Left renal cortex interstitium (tissue), 4 donors: Measurements from ENCODE around the gene SQOR. TPM values are rescaled to one million over a fixed set of nuclear protein-coding genes. Genes with fewer than 3 reads are reported as not detected.

ENCODE experiments used
- DNase-seq, 4 donors: peaks; one replicate each; pipeline ENCODE4 v3.0.0-alpha.2; 2013; ENCODE audit warnings: low read depth in 4 of 4, low spot score in 2 of 4, missing footprints in 1 of 4
- polyA plus RNA-seq, 4 donors: library from polyadenylated mRNA; unstranded; fragments of 120-200 nt; gene quantifications; one replicate each; pipeline ENCODE4 v1.2.1, GENCODE V29; 2013; ENCODE audit not compliant: insufficient read length in 4 of 4

The SQOR gene
- polyA plus RNA-seq, 4 donors, result 21.4 to 25.6 (median 23.9) TPM

DNA sequence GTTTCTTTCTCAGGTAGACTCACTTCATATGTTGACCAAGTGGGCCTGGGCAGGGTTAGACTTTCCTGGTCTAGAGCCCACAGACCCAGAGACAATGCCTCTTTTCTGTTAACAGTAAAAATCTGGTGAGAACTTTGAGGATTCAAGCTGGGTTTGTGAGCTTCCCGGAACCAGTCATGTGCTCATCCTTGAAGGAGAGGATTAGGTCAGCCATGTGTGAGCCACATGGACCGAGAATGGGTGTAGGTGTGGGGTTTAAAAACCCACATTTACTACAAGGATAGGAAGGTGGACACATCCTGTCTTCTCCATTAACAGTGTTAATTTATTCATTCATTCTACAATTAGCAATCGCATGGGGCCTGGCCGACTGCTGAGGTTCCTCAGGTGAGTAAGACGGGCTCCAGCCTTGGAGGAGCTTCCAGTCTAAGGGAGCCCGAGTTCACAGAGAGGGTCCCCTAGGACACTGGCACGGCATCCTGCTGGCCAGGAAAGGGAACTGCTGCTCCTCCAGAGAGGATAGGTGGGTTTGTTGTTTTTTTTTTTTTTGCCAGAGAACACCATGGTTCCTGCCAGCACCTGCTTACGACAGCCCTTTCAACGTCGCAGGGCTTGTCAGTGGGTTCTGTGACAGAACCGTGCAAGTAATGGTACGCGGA is 69.0 kb downstream of the SQOR start:
- no peak for DNase-seq

DNA sequence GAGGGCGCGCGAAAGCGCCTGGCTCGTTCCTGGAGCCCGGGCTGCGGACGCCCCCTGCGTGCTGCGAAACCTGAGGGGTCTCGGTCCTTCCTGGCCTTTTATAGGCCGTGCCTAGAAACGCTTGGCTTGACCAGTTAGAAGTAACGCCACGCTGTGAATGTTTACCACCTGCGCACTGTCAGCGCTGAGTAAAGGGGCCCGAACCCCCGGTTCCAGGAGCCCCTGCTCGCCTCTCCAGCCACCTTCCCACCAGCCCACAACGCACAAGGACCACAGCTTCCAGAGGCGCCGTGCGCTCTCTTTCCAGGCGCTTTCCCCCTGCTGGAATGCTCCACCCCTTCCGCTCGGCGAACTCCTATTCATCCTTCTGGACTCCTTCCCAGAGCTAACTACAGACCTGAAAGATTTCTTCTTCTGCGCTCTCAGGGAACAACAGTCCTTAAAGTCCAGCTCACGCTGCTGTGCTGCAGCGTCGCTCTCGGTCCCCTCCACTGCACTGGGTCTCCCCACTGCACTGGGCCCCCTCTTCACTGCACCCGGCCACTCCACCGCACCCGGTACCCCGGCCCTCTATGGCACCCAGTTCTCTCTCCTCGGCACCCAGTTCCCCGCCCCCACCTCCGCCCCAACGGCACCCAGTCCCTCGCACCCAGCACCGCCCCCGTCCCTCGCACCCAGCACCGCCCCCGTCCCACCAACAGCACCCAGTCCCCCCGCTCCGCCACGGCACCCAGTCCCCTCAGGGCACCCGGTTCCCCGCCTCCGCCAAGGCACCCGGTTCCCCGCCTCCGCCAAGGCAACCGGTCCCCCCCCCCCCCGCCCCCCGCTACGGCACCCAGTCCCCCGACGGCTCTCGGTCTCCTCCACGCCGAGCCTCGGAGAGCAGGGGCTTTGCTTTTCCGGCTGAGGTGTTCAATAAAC is 69.8 kb downstream of the SQOR start:
- DNase-seq, result no peak

DNA sequence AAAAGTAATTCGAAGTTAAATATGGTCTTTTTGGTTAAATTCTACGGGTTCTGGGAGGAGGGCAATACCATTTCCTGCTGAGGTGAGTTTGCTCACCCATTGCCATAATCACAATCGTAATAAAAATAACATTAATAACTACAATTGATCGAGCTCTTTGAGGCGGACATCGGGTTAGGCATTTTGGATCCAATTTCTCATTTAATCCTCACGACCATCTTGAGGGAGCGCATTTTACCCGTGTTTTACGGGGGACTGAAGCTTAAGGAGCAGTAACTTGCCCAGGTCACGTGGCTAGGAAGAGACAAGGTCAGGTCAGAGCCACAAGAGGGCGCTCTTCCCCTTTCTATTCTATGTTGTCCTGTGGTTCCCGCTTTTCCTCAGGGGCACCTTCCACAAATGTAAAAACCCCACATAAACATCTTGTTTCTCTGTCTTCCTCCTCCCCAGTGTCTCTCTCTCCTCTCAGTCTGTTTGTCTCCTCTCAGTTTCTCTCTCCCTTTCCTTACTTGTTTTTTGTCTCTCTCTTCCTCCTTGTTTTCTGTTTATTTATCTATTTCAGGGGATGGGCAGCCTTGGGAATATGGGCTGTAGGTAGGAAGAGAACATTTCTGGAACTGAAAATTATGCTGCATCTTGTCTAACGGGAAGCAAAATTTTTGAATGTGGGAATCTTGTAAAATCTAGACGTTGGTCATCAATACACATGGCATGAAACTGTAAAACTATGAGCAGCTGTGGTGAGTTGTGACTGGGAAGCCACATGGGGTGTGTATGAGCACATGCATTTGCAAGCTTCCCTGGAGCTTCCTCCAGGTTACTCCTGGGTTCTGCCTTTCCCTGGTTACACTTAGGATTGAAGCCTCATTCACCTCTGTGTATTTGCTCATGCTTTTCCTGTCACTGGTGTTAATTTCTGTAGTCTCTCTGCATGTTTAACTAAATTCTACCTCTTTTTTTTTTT is 71.0 kb downstream of the SQOR start:
- peak; percentile 73 to 88 (median 82) for DNase-seq

DNA sequence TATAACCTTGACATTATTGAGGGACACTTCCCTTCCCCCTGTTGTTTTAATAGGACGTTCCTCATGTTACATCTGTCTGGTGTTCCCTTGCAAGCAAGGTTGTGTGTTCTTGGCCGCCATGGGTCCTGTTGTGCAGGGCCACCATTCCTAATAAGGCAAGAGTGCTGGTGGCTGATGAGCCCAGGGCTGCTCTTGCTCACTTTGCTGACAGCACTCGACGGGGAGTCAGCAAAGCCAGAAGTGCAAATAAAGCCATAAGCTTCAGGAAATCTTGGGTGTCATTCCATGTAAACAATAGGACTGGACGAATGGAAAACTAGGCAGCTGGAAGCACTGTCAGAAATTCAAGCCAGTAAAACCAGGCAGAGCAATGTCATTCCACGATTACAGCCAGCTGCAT is 75.8 kb downstream of the SQOR start:
- no peak for DNase-seq

DNA sequence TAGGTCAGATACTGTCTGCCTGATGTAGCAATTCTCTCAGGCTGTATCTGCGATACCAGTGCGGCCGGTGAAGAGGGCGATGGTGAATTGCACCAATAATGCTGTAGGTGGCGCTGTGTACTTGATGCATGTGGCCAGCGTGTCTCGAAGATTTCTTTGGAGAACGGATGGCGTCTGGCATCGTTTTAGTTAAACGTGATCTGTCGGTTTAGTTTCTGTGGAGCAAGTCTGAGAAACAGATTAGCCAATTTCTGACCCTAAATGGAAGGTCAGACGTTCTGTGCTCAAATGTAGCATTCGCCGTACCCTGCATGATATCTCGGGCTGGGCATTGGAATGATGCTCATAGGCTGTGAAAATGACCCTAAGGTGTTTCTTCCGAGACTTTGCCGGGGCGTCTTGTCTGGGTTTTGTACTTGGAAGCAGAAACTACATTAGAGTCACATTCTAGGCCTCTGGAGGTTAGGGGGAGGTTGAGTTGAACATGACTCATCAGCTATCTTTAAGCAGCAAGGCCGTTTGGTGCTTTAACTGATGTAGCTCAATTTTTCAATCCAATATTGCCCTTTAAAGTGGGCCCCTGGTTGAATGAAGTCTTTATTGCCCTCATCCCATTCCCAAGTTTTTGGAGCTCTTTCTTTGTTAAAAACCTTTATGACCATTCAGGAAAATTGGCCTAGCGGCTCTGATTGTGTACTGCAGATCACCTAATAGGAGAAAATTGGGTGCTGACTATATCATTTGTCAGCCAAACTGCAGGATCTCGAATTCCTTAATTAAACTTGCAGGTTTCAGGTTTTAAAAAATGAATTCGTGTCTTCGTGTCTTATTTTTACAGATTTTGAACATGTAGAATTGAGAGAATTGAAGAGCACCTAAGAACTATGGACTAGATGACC is 80.0 kb downstream of the SQOR start:
- DNase-seq, result peak in 3 of 4 donors; percentile 30 to 37 (median 36)

DNA sequence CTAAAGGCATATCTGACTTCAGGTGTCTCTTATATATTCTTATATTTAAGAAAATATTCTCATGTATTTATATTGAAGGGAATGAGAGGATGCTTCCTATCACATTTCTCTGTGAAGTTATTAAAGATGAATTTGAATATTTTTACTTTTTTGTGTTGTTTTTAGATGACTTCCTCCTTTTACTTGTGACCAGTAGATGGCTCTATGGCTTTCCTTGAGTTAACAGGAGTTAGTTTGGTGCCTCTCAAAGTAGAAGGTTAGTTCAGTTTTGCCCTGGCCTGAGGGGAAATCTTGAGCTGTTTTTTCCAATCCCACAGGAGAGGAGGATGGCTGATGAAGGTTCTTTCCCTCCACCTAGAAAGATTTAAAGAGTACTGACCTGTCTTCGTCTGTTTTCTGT is 80.7 kb downstream of the SQOR start:
- DNase-seq, result no peak

DNA sequence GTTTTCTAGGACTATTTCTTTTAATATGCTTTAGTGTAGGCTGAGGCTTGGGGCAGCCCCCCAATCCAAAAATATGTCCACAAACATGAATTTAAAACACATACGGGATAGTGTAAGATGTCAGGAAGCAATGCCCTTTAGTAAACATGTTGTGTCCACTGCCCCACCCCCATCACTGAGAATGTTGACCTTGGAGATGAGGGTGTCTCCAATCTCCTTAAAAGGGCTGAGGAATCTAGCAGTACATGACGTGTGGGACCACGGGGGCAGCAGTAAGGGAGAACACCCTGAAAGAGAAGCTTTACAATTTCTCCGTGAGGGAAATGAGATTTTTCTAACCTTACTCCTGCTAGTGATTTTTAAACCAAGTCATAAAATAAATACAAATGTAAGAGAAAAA is 84.7 kb downstream of the SQOR start:
- DNase-seq, result no peak

DNA sequence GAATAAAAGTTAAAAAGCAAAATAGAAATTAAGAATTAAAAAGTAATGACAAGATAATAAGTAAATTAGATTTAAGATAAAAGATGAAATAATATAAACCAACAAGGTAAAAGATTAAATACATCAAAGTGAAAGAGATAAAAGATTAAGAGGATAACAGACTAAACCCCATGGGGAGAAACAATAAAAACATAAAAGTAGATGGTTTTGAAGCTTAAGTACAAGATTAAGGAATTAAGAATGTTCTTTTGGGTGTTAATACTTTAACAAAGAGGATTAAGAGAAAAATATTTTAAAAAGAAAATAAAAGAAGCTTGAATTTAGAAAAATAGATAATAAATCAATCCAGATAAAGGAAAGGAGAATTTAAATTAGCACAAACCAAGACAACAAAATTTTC is 85.4 kb downstream of the SQOR start:
- no peak for DNase-seq

DNA sequence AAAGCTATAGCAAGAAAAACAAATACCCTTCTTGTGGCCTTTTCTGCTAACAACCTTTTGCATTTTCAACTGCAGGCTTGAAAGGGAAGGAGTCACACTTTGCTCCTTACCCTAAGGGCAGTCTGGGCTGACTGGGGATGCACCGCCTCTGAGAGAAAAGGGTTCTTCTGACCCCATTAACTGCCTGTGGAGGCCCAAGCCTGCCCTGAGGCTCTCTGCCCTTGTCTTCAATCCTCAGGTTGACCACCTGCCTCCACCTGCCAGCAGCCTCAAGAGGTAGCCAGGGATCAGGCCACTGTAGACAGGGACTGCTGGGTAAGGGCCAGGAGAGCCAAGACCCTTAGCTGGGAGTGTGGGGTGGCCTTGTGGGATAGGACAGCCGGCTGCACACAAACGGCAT is 93.8 kb downstream of the SQOR start:
- DNase-seq, result no peak

DNA sequence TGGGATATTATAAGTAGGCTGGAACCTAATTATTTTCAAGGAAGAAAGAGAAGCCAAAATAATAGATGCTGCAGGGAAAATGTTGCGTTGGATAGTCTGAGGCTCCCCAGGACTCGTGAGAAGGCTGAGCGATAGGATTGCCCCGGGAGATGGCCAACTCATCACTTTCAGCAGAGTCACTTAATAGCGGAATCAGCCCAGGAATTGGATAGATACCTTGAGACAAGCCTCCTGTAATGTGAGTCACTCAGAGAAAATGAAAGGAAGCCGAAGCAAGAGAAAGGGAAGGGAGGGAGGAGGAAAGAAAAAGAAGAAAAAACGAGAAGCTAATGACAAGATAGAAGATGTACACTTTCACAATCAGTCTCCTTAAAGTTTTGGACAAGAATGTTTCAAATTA is 94.3 kb downstream of the SQOR start:
- no peak for DNase-seq

DNA sequence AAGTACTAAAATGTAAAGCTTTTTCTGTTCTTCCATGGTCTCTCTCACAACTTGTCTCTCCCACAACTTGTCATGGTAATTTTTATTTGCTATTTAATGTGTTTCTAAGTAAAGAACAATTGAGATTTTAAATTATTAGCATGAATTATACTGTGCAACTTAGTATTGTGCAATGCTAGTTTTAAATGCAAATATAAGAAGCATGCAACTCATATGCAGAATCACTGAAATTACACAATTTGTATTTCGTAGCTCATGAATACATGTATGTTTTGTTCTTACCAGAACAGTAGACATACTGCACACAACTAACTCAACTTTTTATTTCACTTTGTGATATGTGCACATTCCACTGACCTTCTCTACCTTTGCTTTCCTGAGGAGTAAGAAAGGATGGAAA is 96.5 kb downstream of the SQOR start:
- DNase-seq, result no peak

DNA sequence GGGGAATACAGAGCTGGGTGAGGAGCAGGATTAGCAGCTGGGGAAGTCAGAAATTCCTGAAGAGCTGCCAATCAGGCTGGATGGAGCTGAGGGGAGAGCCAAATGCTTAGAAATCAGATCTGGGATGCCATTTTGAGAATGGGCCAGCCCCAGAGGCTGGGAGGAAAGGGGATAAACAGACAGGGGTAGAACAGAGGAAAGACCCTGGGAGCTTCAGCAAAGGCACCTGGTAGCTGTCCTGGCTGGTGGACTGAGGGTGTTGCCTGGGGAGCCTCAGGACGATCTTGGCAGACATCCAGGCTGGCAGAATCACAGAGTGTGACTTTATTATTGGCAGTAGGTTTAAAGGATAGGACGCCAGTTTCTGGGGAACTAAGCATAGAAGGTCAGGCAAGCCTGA is 97.8 kb downstream of the SQOR start:
- DNase-seq, result no peak

DNA sequence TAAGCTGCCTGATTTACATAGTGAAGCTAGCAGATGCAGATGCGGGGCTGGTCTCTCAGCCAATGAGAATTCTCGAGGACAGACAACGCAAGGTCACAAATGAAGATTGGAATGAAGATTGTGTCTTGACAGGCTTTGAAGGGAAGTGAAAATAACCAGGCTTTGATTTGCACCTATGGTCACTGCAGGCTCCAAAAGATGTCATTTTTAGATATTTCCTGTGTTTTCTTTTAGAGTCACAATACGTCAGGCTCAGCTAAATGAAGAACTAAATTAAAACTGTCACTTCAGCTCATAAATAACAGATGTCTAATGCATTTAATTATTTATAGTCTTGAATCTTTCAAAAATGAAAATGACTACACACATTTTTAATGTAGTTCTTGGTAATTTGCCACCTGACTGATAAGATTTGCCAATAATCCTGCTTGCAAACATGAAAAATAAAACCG is 99.5 kb downstream of the SQOR start:
- DNase-seq, result no peak

Other genes with a start within 250 kb of the SQOR start
- gene SLC30A4, start 112.3 kb upstream of the SQOR start, polyA plus RNA-seq, result 1 to 10 TPM; 7.5 to 9.1 (median 8.2) TPM
- 10 to 100 TPM; 40.3 to 57.3 (median 47.1) TPM for gene BLOC1S6, start 47.6 kb upstream of the SQOR start, polyA plus RNA-seq